ENCODE data around the gene NR1I2. TPM values are rescaled to one million over a fixed set of nuclear protein-coding genes. Genes with fewer than 3 reads are reported as not detected.

The NR1I2 gene
- total and polyA plus RNA-seq, 2 donors (not counting 1 experiment from before 2014, with no cell fraction given) = 0.30 to 0.52 TPM

DNA sequence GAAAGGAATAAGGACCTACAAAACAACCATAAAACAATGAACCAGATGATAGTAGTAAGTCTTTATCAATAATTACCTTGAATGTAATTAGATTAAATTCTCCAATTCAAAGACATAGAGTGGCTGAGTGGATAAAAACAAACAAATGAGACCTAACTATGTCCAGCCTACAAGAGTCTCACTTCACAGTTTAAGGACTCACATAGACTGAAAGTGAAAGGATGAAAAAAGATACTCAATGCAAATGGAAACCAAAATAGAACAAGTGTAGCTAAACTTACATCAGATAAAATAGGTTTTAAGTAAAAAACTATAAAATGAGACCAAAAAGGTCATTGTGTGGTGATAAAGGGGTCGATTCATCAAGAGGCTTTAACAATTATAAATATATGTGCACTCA, 21.9 kb upstream of the NR1I2 start:
- peaks cover 5% of the 10 kb centered on the region for H3K4me1 Mint-ChIP-seq
- no peak overlapping the region for H3K4me3 ChIP-seq (ENCODE audit: control extremely low read depth in 1 of 5, extremely low read depth in 1 of 5, insufficient read depth in 1 of 5, low read depth in 2 of 5, low read length in 4 of 5)
- DNase-seq (no peak), ATAC-seq (ENCODE audit: low read depth) (no peak)
- no peaks in the 10 kb centered on the region for H3K27me3 ChIP-seq (replicated peaks in 1 of 4; ENCODE audit: control extremely low read depth in 1 of 4, control insufficient read depth in 3 of 4, insufficient read depth in 4 of 4, low read length in 3 of 4)
- H3K27ac ChIP-seq (ENCODE audit: low read length in 2 of 2) = no peak overlapping the region
- no peak overlapping the region for H3K4me3 Mint-ChIP-seq
- H3K27me3 Mint-ChIP-seq = no peaks in the 10 kb centered on the region
- H2AFZ ChIP-seq (ENCODE audit: insufficient read depth, low read depth, low read length, poor library complexity, severe bottlenecking) = no peak overlapping the region
- H3K36me3 ChIP-seq (replicated peaks in 1 of 2; ENCODE audit: control extremely low read depth in 1 of 2, control insufficient read depth in 1 of 2, extremely low read depth in 1 of 2, insufficient read depth in 2 of 2, low read length in 1 of 2) = no peaks in the 10 kb centered on the region
- H3K4me2 ChIP-seq (replicated peaks; ENCODE audit: low read depth, low read length, poor library complexity, severe bottlenecking) = no peak overlapping the region
- H3K79me2 ChIP-seq (ENCODE audit: control insufficient read depth, insufficient read depth, low read length) = no peaks in the 10 kb centered on the region
- intact Hi-C loops (cut with micrococcal nuclease) = no loop called here
- TF ChIP-seq EZH2 (IDR thresholded peaks at IDR 0.05; ENCODE audit: borderline replicate concordance, insufficient read depth, low read depth, low read length, poor library complexity, severe bottlenecking) = no peak
- TF ChIP-seq, protein P1, sequence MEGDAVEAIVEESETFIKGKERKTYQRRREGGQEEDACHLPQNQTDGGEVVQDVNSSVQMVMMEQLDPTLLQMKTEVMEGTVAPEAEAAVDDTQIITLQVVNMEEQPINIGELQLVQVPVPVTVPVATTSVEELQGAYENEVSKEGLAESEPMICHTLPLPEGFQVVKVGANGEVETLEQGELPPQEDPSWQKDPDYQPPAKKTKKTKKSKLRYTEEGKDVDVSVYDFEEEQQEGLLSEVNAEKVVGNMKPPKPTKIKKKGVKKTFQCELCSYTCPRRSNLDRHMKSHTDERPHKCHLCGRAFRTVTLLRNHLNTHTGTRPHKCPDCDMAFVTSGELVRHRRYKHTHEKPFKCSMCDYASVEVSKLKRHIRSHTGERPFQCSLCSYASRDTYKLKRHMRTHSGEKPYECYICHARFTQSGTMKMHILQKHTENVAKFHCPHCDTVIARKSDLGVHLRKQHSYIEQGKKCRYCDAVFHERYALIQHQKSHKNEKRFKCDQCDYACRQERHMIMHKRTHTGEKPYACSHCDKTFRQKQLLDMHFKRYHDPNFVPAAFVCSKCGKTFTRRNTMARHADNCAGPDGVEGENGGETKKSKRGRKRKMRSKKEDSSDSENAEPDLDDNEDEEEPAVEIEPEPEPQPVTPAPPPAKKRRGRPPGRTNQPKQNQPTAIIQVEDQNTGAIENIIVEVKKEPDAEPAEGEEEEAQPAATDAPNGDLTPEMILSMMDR (IDR thresholded peaks at IDR 0.05) = no peak
- peaks cover 0 to 3% of the 10 kb centered on the region in 2 donors for H3K4me1 ChIP-seq (ENCODE audit: control insufficient read depth in 2 of 2, insufficient read depth in 2 of 2, low read length in 2 of 2)
- H3K9me3 Mint-ChIP-seq (ENCODE audit: insufficient read depth) = no peaks in the 10 kb centered on the region
- no peak overlapping the region for H3K27ac Mint-ChIP-seq
- no peaks in the 10 kb centered on the region for H4K20me1 ChIP-seq (ENCODE audit: control insufficient read depth, insufficient read depth, low read length, poor library complexity, severe bottlenecking)
- no peak overlapping the region for H3K9ac ChIP-seq (ENCODE audit: low read length)
- POLR2A ChIA-PET = no interaction called here
- CTCF ChIA-PET = no interaction called here
- H3K9me3 ChIP-seq (ENCODE audit: control extremely low read depth in 1 of 3, control insufficient read depth in 2 of 3, insufficient read depth in 1 of 3, low read length in 2 of 3) = no peaks in the 10 kb centered on the region
- whole genome bisulfite sequencing (ENCODE audit: insufficient coverage) = no CpG with 5 or more reads among the region's 1 CpG

DNA sequence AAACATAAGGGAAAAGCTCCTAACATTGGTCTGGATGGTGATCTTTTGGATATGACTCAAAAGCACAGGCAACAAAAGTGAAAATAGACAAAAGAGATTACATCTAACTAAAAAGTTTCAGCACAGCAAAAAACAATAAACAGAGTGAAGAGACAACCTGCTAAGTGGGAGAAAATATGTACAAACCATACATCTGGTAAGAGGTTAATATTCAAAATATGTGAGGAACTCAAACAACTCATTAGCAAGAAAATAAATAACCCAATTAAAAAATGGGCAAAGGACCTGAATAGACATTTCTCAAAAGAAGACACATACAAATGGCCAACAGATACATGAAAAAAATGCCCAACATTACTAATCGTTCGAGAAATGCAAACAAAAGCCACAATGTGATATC, 19.0 kb upstream of the NR1I2 start:
- H3K9me3 ChIP-seq (ENCODE audit: control extremely low read depth in 1 of 3, control insufficient read depth in 2 of 3, insufficient read depth in 1 of 3, low read length in 2 of 3) = no peaks in the 10 kb centered on the region
- no peak overlapping the region for H3K4me3 Mint-ChIP-seq
- no peak for TF ChIP-seq EZH2 (IDR thresholded peaks at IDR 0.05; ENCODE audit: borderline replicate concordance, insufficient read depth, low read depth, low read length, poor library complexity, severe bottlenecking)
- TF ChIP-seq, protein P1 (IDR thresholded peaks at IDR 0.05) = no peak
- H3K9ac ChIP-seq (ENCODE audit: low read length) = no peak overlapping the region
- no peaks in the 10 kb centered on the region for H3K27me3 Mint-ChIP-seq
- no peaks in the 10 kb centered on the region for H4K20me1 ChIP-seq (ENCODE audit: control insufficient read depth, insufficient read depth, low read length, poor library complexity, severe bottlenecking)
- H3K27ac Mint-ChIP-seq = no peak overlapping the region
- no peaks in the 10 kb centered on the region for H3K9me3 Mint-ChIP-seq (ENCODE audit: insufficient read depth)
- no peaks in the 10 kb centered on the region for H3K79me2 ChIP-seq (ENCODE audit: control insufficient read depth, insufficient read depth, low read length)
- no peak overlapping the region for H3K4me3 ChIP-seq (ENCODE audit: control extremely low read depth in 1 of 5, extremely low read depth in 1 of 5, insufficient read depth in 1 of 5, low read depth in 2 of 5, low read length in 4 of 5)
- no peak overlapping the region for H3K27ac ChIP-seq (ENCODE audit: low read length in 2 of 2)
- CTCF ChIA-PET = no interaction called here
- WGBS (ENCODE audit: insufficient coverage) = no CpG with 5 or more reads among the region's 2 CpGs
- no peaks in the 10 kb centered on the region for H3K27me3 ChIP-seq (replicated peaks in 1 of 4; ENCODE audit: control extremely low read depth in 1 of 4, control insufficient read depth in 3 of 4, insufficient read depth in 4 of 4, low read length in 3 of 4)
- intact Hi-C loops (cut with micrococcal nuclease) = no loop called here
- DNase-seq (no peak), ATAC-seq (ENCODE audit: low read depth) (no peak)
- peaks cover 0 to 3% of the 10 kb centered on the region in 2 donors for H3K4me1 ChIP-seq (ENCODE audit: control insufficient read depth in 2 of 2, insufficient read depth in 2 of 2, low read length in 2 of 2)
- no peaks in the 10 kb centered on the region for H3K36me3 ChIP-seq (replicated peaks in 1 of 2; ENCODE audit: control extremely low read depth in 1 of 2, control insufficient read depth in 1 of 2, extremely low read depth in 1 of 2, insufficient read depth in 2 of 2, low read length in 1 of 2)
- POLR2A ChIA-PET = no interaction called here
- no peak overlapping the region for H3K4me2 ChIP-seq (replicated peaks; ENCODE audit: low read depth, low read length, poor library complexity, severe bottlenecking)
- peaks cover 5% of the 10 kb centered on the region for H3K4me1 Mint-ChIP-seq
- H2AFZ ChIP-seq (ENCODE audit: insufficient read depth, low read depth, low read length, poor library complexity, severe bottlenecking) = no peak overlapping the region

Data from B cell (primary cell).